Panc1 (cell line): Measurements from ENCODE around the gene RBX1.

Experiments
- CTCF ChIP-seq: fragments of 450-650 bp; IDR thresholded peaks from 2 replicates; pipeline ENCODE4 v1.5.1; 2017; ENCODE audit warnings: mild to moderate bottlenecking
- POLR2AphosphoS5 ChIP-seq: IDR thresholded peaks from 2 replicates; pipeline ENCODE4 v1.6.1; 2012; ENCODE audit warnings: mild to moderate bottlenecking, low read depth, low read length, moderate library complexity

GRCh38 chr22:41001722-41002122 is 50.5 kb downstream of the RBX1 start:
- TF ChIP-seq CTCF (no peak), POLR2AphosphoS5 (no peak)
